Measurements from ENCODE around the gene MMRN2. TPM values are rescaled to one million over a fixed set of nuclear protein-coding genes. Genes with fewer than 3 reads are reported as not detected.
A peak's percentile ranks its signal among the peaks of the same experiment; 100 is the strongest.

MMRN2 gene
- total and polyA plus RNA-seq, 8 donors = 3.2 to 7.4 (median 5.0) TPM

- Histone ChIP-seq H3K27ac (no peak overlapping the region), H3K36me3 (no peaks in the 10 kb centered on the region), H3K9me3 (no peaks in the 10 kb centered on the region), H3K4me3 (no peak overlapping the region), H3K4me1 (peaks cover 11 to 13% (median 13%) of the 10 kb centered on the region in 3 donors), H3K27me3 (no peaks in the 10 kb centered on the region)
- DNase-seq (no peak), ATAC-seq (no peak), FAIRE-seq (no peak)
- intact Hi-C loops (cut with DNase I) = no loop called here
- no peak for TF ChIP-seq CTCF (IDR thresholded peaks at IDR 0.05)
- WGBS, 2 donors = 75 to 97% methylated on average over 1 of the region's 1 CpG
Observed at GRCh38 chr10:86905429-86905828, 52.0 kb downstream of the MMRN2 start.

GRCh38 chr10:86904600-86904999 lies 52.8 kb downstream of the MMRN2 start:
- Histone ChIP-seq H3K27ac (no peak overlapping the region), H3K9me3 (no peaks in the 10 kb centered on the region), H3K4me3 (no peak overlapping the region), H3K36me3 (no peaks in the 10 kb centered on the region), H3K4me1 (peaks cover 11 to 15% (median 13%) of the 10 kb centered on the region in 3 donors), H3K27me3 (no peaks in the 10 kb centered on the region)
- intact Hi-C loops (cut with DNase I) = loop anchor here in 1 of 3 donors (5.0 kb wide), 1 partner anchor 217 kb away; no protein-coding TSS in a partner anchor
- no peak for TF ChIP-seq CTCF (IDR thresholded peaks at IDR 0.05)
- ATAC-seq (no peak), FAIRE-seq (no peak), DNase-seq (no peak)
- 92 to 97% methylated on average over 2 of the region's 2 CpGs for WGBS, 2 donors

GRCh38 chr10:86900955-86901354 lies 56.5 kb downstream of the MMRN2 start:
- no peaks in the 10 kb centered on the region for H3K9me3 ChIP-seq
- intact Hi-C loops (cut with DNase I) = loop anchor here in 1 of 3 donors (5.0 kb wide), 1 partner anchor 214 kb away; no protein-coding TSS in a partner anchor
- H3K36me3 ChIP-seq = no peaks in the 10 kb centered on the region
- ATAC-seq (peak; percentile 97 to 99 (median 98)), DNase-seq (peak; percentile 76 to 94 (median 91)), FAIRE-seq (no peak)
- peak overlapping the region in 1 of 4 donors; percentile 19 for H3K27ac ChIP-seq
- peaks cover 11 to 15% (median 13%) of the 10 kb centered on the region in 3 donors for H3K4me1 ChIP-seq
- WGBS, 2 donors = 10 to 13% methylated on average over 2 of the region's 2 CpGs
- H3K27me3 ChIP-seq = no peaks in the 10 kb centered on the region
- TF ChIP-seq CTCF (IDR thresholded peaks at IDR 0.05) = no peak
- H3K4me3 ChIP-seq = no peak overlapping the region

GRCh38 chr10:86899670-86900276 lies 57.6 kb downstream of the MMRN2 start:
- DNase-seq = peak in 3 of 6 donors; percentile 57 to 71 (median 64)
- ATAC-seq = peak; percentile 74 to 93 (median 81)
- peak in 3 of 4 donors; percentile 51 to 58 (median 56) for TF ChIP-seq CTCF (IDR thresholded peaks at IDR 0.05)
- Histone ChIP-seq H3K4me1 (peaks cover 11 to 15% (median 13%) of the 10 kb centered on the region in 3 donors), H3K27me3 (no peaks in the 10 kb centered on the region), H3K4me3 (no peak overlapping the region), H3K36me3 (no peaks in the 10 kb centered on the region), H3K9me3 (no peaks in the 10 kb centered on the region), H3K27ac (no peak overlapping the region)
- 3 to 4% methylated on average over 9 of the region's 9 CpGs for WGBS, 2 donors
- intact Hi-C loops (cut with DNase I) = loop anchor here in 2 of 3 donors (5.0 kb wide), 2 partner anchors 192 to 212 kb away; no protein-coding TSS in a partner anchor
- FAIRE-seq = peak; percentile 95

- Histone ChIP-seq H3K9me3 (no peaks in the 10 kb centered on the region), H3K4me1 (peaks cover 11 to 15% (median 13%) of the 10 kb centered on the region in 3 donors), H3K36me3 (no peaks in the 10 kb centered on the region), H3K27ac (no peak overlapping the region), H3K27me3 (no peaks in the 10 kb centered on the region), H3K4me3 (no peak overlapping the region)
- TF ChIP-seq CTCF (IDR thresholded peaks at IDR 0.05) = no peak
- FAIRE-seq (no peak), DNase-seq (no peak), ATAC-seq (no peak)
- 65 to 72% methylated on average over 6 of the region's 6 CpGs for WGBS, 2 donors
- intact Hi-C loops (cut with DNase I) = loop anchor here in 1 of 3 donors (5.0 kb wide), 1 partner anchor 192 kb away; no protein-coding TSS in a partner anchor
Observed at GRCh38 chr10:86899132-86899531, 58.3 kb downstream of the MMRN2 start.

Data from pancreas (tissue), 10 donors.